Measurements from ENCODE around the gene RECQL. TPM values are rescaled to one million over a fixed set of nuclear protein-coding genes. Genes with fewer than 3 reads are reported as not detected.

Gene RECQL
- total RNA-seq, 4 donors from 2014 or later, result 36.4 to 45.0 (median 42.2) TPM

DNA sequence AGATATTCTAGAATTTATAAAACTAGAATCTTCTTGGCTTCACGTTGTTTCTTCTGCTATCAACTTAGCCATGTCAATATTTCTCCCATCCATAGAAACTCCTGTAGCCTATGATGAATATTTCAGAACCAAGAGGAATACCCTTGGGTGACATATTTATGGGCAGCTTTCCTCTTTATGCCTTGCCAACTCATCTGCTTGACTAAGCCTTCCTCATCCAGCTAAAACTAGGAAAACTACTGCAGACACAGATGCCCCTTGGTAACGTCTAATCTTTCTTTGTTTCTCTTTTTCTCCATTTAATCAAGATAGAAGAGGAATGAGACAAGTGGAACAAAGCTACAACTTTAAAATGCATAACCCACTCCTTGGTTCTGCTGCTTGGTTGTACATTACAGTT lies 6.4 kb upstream of the RECQL start:
- peaks cover 3 to 36% (median 17%) of the 10 kb centered on the region in 4 donors for H3K36me3 ChIP-seq
- H3K27me3 ChIP-seq, result no peaks in the 10 kb centered on the region
- WGBS, result 85% methylated on average over 2 of the region's 2 CpGs

DNA sequence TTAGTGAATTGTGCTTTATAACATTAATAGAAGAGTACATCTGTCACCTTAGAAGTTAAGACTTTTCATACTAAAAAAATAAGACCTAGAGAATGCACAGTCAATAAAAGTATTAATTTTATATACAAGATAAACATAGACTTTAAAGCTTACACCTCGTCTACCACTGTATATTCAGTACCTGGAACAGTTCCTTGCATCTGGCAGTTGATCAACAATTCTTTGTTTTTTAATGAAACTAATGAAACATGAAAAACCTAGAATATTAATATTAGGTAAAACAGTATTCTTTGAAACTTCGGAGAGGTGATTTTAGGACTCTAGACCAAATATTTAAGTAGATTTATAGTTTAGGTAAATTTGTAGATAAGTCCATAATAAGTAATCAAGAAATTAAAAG lies 4.5 kb upstream of the RECQL start:
- no peak overlapping the region for H3K27ac ChIP-seq (replicated peaks in 1 of 4)
- no peaks in the 10 kb centered on the region for H3K27me3 ChIP-seq
- H3K4me3 ChIP-seq, result no peak overlapping the region
- intact Hi-C loops (cut with DNase I), result no loop called here
- 25% methylated on average over 2 of the region's 2 CpGs for WGBS
- no peaks in the 10 kb centered on the region for H3K9me3 ChIP-seq
- peaks cover 0 to 19% (median 9%) of the 10 kb centered on the region in 4 donors for H3K36me3 ChIP-seq
- no peak for DNase-seq (ENCODE audit: extremely low spot score)
- H3K4me1 ChIP-seq, result peaks cover 10 to 35% (median 27%) of the 10 kb centered on the region in 4 donors
- no peak for TF ChIP-seq EP300 (IDR thresholded peaks at IDR 0.05)
- no peak for TF ChIP-seq POLR2AphosphoS5 (IDR thresholded peaks at IDR 0.05)
- no peak for TF ChIP-seq POLR2A (IDR thresholded peaks at IDR 0.05; ENCODE audit: low read depth)
- TF ChIP-seq, protein P1, sequence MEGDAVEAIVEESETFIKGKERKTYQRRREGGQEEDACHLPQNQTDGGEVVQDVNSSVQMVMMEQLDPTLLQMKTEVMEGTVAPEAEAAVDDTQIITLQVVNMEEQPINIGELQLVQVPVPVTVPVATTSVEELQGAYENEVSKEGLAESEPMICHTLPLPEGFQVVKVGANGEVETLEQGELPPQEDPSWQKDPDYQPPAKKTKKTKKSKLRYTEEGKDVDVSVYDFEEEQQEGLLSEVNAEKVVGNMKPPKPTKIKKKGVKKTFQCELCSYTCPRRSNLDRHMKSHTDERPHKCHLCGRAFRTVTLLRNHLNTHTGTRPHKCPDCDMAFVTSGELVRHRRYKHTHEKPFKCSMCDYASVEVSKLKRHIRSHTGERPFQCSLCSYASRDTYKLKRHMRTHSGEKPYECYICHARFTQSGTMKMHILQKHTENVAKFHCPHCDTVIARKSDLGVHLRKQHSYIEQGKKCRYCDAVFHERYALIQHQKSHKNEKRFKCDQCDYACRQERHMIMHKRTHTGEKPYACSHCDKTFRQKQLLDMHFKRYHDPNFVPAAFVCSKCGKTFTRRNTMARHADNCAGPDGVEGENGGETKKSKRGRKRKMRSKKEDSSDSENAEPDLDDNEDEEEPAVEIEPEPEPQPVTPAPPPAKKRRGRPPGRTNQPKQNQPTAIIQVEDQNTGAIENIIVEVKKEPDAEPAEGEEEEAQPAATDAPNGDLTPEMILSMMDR (IDR thresholded peaks at IDR 0.05), result no peak

More for the DNA sequence above, 6.4 kb upstream of the RECQL start:
- H3K9me3 ChIP-seq, result no peaks in the 10 kb centered on the region
- H3K4me3 ChIP-seq, result no peak overlapping the region
- no peak overlapping the region for H3K27ac ChIP-seq (replicated peaks in 1 of 4)
- H3K4me1 ChIP-seq, result peaks cover 5 to 25% (median 19%) of the 10 kb centered on the region in 4 donors
- TF ChIP-seq POLR2A (IDR thresholded peaks at IDR 0.05; ENCODE audit: low read depth) (no peak), EP300 (IDR thresholded peaks at IDR 0.05) (no peak), POLR2AphosphoS5 (IDR thresholded peaks at IDR 0.05) (no peak)
- TF ChIP-seq, protein P1 (IDR thresholded peaks at IDR 0.05), result no peak
- intact Hi-C loops (cut with DNase I), result no loop called here
- DNase-seq (ENCODE audit: extremely low spot score), result no peak

DNA sequence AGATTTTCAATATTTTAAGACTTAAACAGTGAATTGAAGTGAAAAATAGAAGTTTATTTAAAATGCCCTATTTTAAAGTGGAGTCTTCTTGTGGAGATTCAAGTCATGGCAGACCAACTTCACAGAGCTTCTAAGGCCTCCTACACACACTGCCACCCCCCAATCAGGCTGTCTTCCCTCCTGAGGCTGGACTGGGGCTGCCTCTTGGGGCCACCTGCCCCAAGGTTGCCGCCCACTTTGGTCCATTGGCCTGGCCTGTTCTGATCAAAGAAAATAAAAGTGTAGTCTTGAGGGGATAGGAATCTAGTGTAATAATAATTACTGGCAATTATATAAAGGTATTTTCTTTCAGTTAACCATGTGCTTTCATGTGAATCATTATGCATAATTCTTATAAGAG lies 1.4 kb upstream of the RECQL start:
- TF ChIP-seq POLR2A (IDR thresholded peaks at IDR 0.05; ENCODE audit: low read depth), result no peak
- TF ChIP-seq, protein P1 (IDR thresholded peaks at IDR 0.05), result no peak
- no peak for TF ChIP-seq POLR2AphosphoS5 (IDR thresholded peaks at IDR 0.05)
- no peak for TF ChIP-seq EP300 (IDR thresholded peaks at IDR 0.05)
- peaks cover 0 to 17% (median 11%) of the 10 kb centered on the region in 4 donors for H3K36me3 ChIP-seq
- no peaks in the 10 kb centered on the region for H3K9me3 ChIP-seq
- no peak for DNase-seq (ENCODE audit: extremely low spot score)
- H3K4me3 ChIP-seq, result peak overlapping the region; percentile 0 to 96 (median 86)
- H3K4me1 ChIP-seq, result peaks cover 27 to 58% (median 43%) of the 10 kb centered on the region in 4 donors
- H3K27ac ChIP-seq (replicated peaks in 1 of 4), result no peak overlapping the region
- no peaks in the 10 kb centered on the region for H3K27me3 ChIP-seq
- WGBS, result 92% methylated on average over 1 of the region's 1 CpG
- intact Hi-C loops (cut with DNase I), result loop anchor here (5.0 kb wide), 2 partner anchors 154 to 179 kb away; partner anchors contain the start of gene LDHB

DNA sequence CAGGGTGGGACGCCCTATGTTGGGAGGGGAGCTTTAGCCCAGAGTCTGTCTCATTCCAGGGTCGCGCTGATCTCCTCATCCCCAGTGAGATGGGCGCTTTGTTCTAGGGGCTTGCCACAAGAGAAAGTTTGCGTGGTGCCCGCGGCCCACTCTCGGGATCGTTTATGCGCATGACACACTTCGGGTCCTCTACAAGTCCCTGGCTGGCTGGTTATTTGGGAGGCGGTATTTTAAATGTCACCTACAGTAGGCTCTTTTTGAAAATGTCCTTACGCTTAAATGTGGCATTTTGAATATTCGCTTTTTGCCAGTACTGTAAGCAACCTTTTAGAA lies 695 bp upstream of the RECQL start:
- Histone ChIP-seq H3K36me3 (peaks cover 7 to 21% (median 17%) of the 10 kb centered on the region in 4 donors), H3K4me1 (peaks cover 27 to 58% (median 43%) of the 10 kb centered on the region in 4 donors), H3K4me3 (peak overlapping the region; percentile 76 to 96 (median 86)), H3K27me3 (no peaks in the 10 kb centered on the region), H3K27ac (replicated peaks in 1 of 4) (peak overlapping the region; percentile 82 to 93 (median 86)), H3K9me3 (no peaks in the 10 kb centered on the region)
- intact Hi-C loops (cut with DNase I), result loop anchor here (5.0 kb wide), 2 partner anchors 155 to 180 kb away; partner anchors contain the start of gene LDHB
- 1% methylated on average over 14 of the region's 14 CpGs for WGBS
- no peak for DNase-seq (ENCODE audit: extremely low spot score)
- no peak for TF ChIP-seq POLR2AphosphoS5 (IDR thresholded peaks at IDR 0.05)
- TF ChIP-seq, protein P1 (IDR thresholded peaks at IDR 0.05), result no peak
- TF ChIP-seq POLR2A (IDR thresholded peaks at IDR 0.05; ENCODE audit: low read depth), result no peak
- no peak for TF ChIP-seq EP300 (IDR thresholded peaks at IDR 0.05)
